Uterus (tissue), 4 donors: Measurements from ENCODE around the gene GALNT7. TPM values are rescaled to one million over a fixed set of nuclear protein-coding genes. Genes with fewer than 3 reads are reported as not detected.
A peak's percentile ranks its signal among the peaks of the same experiment; 100 is the strongest.

ENCODE experiments used
- DNase-seq, 2 donors: peaks; one replicate each; pipeline ENCODE4 v3.0.0-alpha.2; 2019 to 2020
- H3K27ac ChIP-seq, 2 donors: fragments of 200-600 bp; sonication (generic); 1 replicate in 1 of 2; 2 replicates in 1 of 2; pipeline ENCODE4 v1.5.1; 2016 to 2018
- H3K27me3 ChIP-seq, 2 donors: fragments of 200-600 bp; sonication (generic); one replicate each; pipeline ENCODE4 v1.5.1; 2018 to 2019; ENCODE audit warnings: control low read depth in 1 of 2
- H3K36me3 ChIP-seq, 2 donors: fragments of 200-600 bp; sonication (generic); one replicate each; pipeline ENCODE4 v1.5.1; 2019; ENCODE audit warnings: control low read depth in 1 of 2
- H3K4me1 ChIP-seq, 2 donors: fragments of 200-600 bp; sonication (generic); one replicate each; pipeline ENCODE4 v1.5.1; 2018 to 2019; ENCODE audit warnings: control low read depth in 1 of 2
- H3K4me3 ChIP-seq, 2 donors: fragments of 200-600 bp; sonication (generic); 1 replicate in 1 of 2; 2 replicates in 1 of 2; pipeline ENCODE4 v1.5.1; 2018 to 2019; ENCODE audit warnings: mild to moderate bottlenecking in 1 of 2
- H3K9me3 ChIP-seq, 2 donors: fragments of 200-600 bp; sonication (generic); one replicate each; pipeline ENCODE4 v1.5.1; 2019; ENCODE audit warnings: control low read depth in 1 of 2
- POLR2A ChIP-seq, 2 donors: fragments of 450-650 bp; IDR thresholded peaks; one replicate each; pipeline ENCODE4 v1.6.1; 2016; ENCODE audit warnings: antibody characterized with exemption in 2 of 2, mild to moderate bottlenecking in 1 of 2, moderate library complexity in 1 of 2
- intact Hi-C: fragments of 100-400 bp; cut with DNase I; formaldehyde crosslinking; loops from one replicate; pipeline ENCODE4 v1.15.1; 2023; ENCODE audit warnings: low total_unique reads
- total RNA-seq, 4 donors: library from RNA; depleted of rRNA in 3 of 4; stranded (reverse); fragments of >200 nt in 3 of 4; gene quantifications; one replicate each; pipeline versions ENCODE4 v1.1.0 to v1.2.4, GENCODE V29; 2014 to 2023
- TF ChIP-seq, protein P1 (sequence below), 4 experiments: fragments of 200-600 bp in 2 of 4; fragments of 450-650 bp in 2 of 4; sonication (generic) in 2 of 4; IDR thresholded peaks; one replicate each; pipeline ENCODE4 v1.5.1; 2016 to 2019; ENCODE audit warnings: antibody characterized with exemption in 4 of 4, mild to moderate bottlenecking in 2 of 4, moderate library complexity in 1 of 4
- donor health status: DM: yes; HTN: yes; CAD: no.

GALNT7 gene
- total RNA-seq, 4 donors from 2014 or later: 7.7 to 48.2 (median 19.2) TPM

DNA sequence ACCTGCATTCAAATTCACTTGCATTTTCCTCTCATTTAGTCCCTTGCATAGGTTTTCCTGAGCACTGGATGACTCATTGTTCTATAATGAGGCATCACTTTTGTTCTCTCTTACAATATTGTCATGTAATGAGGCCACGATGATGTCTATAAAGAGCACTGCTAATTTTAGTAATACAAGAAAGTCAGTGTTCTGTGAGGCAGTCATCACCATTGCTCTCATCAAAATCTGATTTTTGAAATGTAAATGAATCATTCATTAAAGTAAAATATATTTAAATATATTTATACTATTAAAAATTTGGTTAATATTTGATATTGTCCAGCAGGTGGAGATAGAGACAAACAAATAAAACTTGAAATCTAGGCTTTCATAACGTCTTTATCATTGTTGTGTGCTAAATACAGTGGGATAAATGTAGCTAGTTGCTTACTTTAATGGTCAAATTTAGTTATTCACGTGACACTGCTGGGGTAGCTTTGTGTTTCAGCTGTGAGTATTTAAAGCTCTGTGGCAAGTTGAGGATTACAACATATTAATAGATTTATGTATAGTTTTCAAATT lies 150.1 kb downstream of the GALNT7 start:
- H3K4me1 ChIP-seq: no peaks in the 10 kb centered on the region
- H3K27me3 ChIP-seq: no peaks in the 10 kb centered on the region
- H3K9me3 ChIP-seq: no peaks in the 10 kb centered on the region
- DNase-seq: no peak
- intact Hi-C loops: loop anchor here (5.0 kb wide), 1 partner anchor 99 kb away; no protein-coding TSS in a partner anchor
- no peaks in the 10 kb centered on the region for H3K36me3 ChIP-seq
- H3K4me3 ChIP-seq: no peak overlapping the region
- H3K27ac ChIP-seq: no peak overlapping the region
- no peak for TF ChIP-seq POLR2A (IDR thresholded peaks at IDR 0.05)
- TF ChIP-seq, protein P1, sequence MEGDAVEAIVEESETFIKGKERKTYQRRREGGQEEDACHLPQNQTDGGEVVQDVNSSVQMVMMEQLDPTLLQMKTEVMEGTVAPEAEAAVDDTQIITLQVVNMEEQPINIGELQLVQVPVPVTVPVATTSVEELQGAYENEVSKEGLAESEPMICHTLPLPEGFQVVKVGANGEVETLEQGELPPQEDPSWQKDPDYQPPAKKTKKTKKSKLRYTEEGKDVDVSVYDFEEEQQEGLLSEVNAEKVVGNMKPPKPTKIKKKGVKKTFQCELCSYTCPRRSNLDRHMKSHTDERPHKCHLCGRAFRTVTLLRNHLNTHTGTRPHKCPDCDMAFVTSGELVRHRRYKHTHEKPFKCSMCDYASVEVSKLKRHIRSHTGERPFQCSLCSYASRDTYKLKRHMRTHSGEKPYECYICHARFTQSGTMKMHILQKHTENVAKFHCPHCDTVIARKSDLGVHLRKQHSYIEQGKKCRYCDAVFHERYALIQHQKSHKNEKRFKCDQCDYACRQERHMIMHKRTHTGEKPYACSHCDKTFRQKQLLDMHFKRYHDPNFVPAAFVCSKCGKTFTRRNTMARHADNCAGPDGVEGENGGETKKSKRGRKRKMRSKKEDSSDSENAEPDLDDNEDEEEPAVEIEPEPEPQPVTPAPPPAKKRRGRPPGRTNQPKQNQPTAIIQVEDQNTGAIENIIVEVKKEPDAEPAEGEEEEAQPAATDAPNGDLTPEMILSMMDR (IDR thresholded peaks at IDR 0.05): peak in 3 of 4 experiments; percentile 17 to 51 (median 49)

DNA sequence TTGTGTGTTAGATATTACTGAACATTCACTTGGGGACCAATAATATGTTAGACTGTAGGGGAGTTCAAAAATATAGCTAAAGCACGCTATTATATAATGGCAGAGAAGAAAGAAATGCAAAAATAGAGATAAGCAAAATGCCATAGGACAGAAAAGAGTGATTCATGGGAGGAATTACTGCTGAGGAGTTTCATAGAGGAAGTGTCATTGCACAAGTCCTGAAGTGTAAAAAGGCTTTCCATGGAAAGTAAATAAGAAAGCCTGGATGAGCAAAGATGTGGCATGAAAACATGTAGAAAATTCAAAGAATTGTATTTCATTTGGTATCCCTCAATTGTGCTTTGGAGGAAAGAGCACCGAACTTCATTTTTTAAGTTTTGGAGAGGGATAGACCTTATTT lies 151.1 kb downstream of the GALNT7 start:
- Histone ChIP-seq H3K36me3 (no peaks in the 10 kb centered on the region), H3K9me3 (no peaks in the 10 kb centered on the region), H3K27me3 (no peaks in the 10 kb centered on the region), H3K4me1 (no peaks in the 10 kb centered on the region), H3K27ac (no peak overlapping the region), H3K4me3 (no peak overlapping the region)
- TF ChIP-seq POLR2A (IDR thresholded peaks at IDR 0.05): no peak
- TF ChIP-seq, protein P1 (IDR thresholded peaks at IDR 0.05): no peak
- intact Hi-C loops: loop anchor here (5.0 to 10.0 kb wide), 2 partner anchors 98 to 185 kb away; no protein-coding TSS in a partner anchor
- no peak for DNase-seq

DNA sequence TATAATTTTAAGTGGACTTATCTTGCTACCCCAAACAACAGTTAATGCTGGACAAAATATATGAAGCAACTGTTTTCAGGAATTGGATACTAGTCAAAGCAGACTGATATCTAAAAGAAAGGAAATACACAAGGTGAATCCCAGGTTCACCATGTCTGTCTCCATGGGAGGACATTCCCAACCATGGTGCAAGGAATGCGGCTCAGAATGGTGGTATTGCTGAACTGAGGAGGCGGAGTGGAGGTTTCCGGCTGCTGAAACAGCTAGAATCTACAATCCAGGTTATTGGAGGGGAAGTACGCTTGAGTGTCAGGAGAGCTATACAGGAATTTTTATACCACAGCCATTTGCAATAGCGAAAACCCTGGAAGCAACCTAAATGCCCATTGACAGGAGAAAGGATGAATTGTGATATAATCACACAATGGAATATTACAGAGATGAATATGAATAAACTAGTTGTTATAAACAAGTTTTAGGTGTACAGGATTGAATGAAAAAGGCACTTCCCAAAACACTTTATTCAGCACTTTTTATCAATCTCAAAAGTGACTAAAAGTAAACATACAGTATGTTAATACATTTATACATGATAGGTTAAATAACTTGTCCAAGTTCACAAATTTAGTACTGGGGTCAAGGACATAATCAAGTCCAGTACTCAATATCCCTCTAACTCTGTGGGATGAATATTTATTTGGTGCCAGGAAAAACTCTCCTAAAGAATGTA lies 156.6 kb downstream of the GALNT7 start:
- TF ChIP-seq POLR2A (IDR thresholded peaks at IDR 0.05): no peak
- TF ChIP-seq, protein P1 (IDR thresholded peaks at IDR 0.05): no peak
- no peak for DNase-seq
- H3K36me3 ChIP-seq: no peaks in the 10 kb centered on the region
- intact Hi-C loops: loop anchor here (10.0 kb wide), 1 partner anchor 180 kb away; no protein-coding TSS in a partner anchor
- H3K27me3 ChIP-seq: no peaks in the 10 kb centered on the region
- H3K4me3 ChIP-seq: no peak overlapping the region
- H3K4me1 ChIP-seq: no peaks in the 10 kb centered on the region
- H3K27ac ChIP-seq: no peak overlapping the region
- H3K9me3 ChIP-seq: no peaks in the 10 kb centered on the region

DNA sequence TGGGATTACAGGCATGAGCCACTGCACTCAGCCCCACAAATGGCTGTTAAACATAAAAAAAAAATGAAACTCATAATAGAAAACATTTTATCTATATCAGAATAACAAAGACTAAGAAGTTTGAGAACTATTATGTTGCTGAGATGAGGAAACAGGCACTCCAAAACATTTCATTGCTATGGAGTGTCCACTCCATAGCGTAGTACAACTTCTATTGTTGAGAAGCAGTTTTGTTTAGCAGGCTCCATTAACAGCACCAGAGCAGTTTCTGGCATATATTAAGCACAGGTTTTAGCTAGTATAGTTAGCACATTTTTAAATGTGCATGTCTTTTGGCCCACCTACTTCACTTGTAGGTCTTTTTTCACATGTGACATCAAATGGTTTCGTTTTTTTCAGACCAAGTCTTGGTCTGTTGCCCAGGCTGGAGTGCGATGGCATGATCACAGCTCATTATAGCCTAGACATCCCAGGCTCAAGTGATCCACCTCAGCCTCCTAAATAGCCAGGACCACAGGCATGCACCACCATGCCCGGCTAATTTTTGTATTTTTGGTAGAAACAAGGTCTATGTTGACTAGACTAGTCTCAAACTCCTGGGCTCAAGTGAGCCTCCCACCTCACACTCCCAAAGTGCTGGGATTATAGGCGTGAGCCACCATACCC lies 159.8 kb downstream of the GALNT7 start:
- H3K4me1 ChIP-seq: peaks cover 5 to 14% of the 10 kb centered on the region in 2 donors
- H3K27me3 ChIP-seq: no peaks in the 10 kb centered on the region
- no peaks in the 10 kb centered on the region for H3K9me3 ChIP-seq
- TF ChIP-seq, protein P1 (IDR thresholded peaks at IDR 0.05): no peak
- TF ChIP-seq POLR2A (IDR thresholded peaks at IDR 0.05): no peak
- intact Hi-C loops: loop anchor here (10.0 kb wide), 1 partner anchor 176 kb away; no protein-coding TSS in a partner anchor
- no peaks in the 10 kb centered on the region for H3K36me3 ChIP-seq
- H3K4me3 ChIP-seq: no peak overlapping the region
- no peak overlapping the region for H3K27ac ChIP-seq
- DNase-seq: no peak
